ENCODE results near the gene MBNL2. TPM values are rescaled to one million over a fixed set of nuclear protein-coding genes. Genes with fewer than 3 reads are reported as not detected.
A peak's percentile ranks its signal among the peaks of the same experiment; 100 is the strongest.

MBNL2 gene
- total and polyA plus RNA-seq, 2 of the 13 experiments (the other 11 are each of a cell fraction or from before 2014, with no cell fraction given): 30.8 to 59.0 TPM

DNA sequence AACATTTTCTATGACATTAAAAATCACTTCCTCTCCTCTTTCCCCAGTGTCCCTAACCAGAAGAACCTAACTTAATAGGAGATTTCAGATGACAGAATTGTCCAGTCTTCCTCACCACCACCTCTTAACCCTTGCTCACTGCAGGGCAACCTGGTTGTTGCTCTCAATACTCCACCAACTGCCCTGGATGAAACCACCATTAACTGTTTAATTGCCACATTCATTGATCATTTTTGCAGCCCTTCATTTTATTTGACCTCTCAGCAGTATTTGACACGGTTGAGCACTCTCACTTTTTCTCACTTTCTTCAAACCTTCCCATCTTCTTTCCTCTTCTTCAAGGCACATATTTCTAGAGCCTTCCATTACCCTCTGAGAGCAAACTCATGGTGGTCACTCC lies 84.0 kb downstream of the MBNL2 start:
- FAIRE-seq: no peak
- Histone ChIP-seq H3K4me3 (replicated peaks in 1 of 3; ENCODE audit: insufficient read depth in 1 of 3, low read depth in 2 of 3, low read length in 3 of 3) (no peak overlapping the region), H3K27ac (ENCODE audit: extremely low read length, insufficient read depth, low read length) (peak overlapping the region; percentile 78), H3K4me1 (ENCODE audit: insufficient read depth, low read length) (peaks cover 90% of the 10 kb centered on the region), H3K27me3 (ENCODE audit: control insufficient read depth in 1 of 2, insufficient read depth in 2 of 2, low read length in 2 of 2) (no peaks in the 10 kb centered on the region), H3K79me2 (ENCODE audit: insufficient read depth, low read length) (peaks cover 93% of the 10 kb centered on the region), H3K9me3 (ENCODE audit: low read length) (no peaks in the 10 kb centered on the region), H2AFZ (ENCODE audit: low read length) (no peak overlapping the region), H3K36me3 (replicated peaks in 1 of 2; ENCODE audit: control insufficient read depth in 1 of 2, insufficient read depth in 2 of 2, low read length in 2 of 2) (peaks cover 5 to 17% of the 10 kb centered on the region in 2 experiments), H4K20me1 (ENCODE audit: insufficient read depth, low read length) (peaks cover 69% of the 10 kb centered on the region), H3K9ac (ENCODE audit: insufficient read depth, low read depth, low read length) (no peak overlapping the region), H3K4me2 (ENCODE audit: low read depth, low read length) (peak overlapping the region; percentile 46; the same call in 1 of the 2 replicates)
- TF ChIP-seq FOXA3 (CRISPR knock-in tag; IDR thresholded peaks at IDR 0.05) (no peak), ZNF143 (CRISPR knock-in tag; IDR thresholded peaks at IDR 0.05) (no peak), RFX1 (IDR thresholded peaks at IDR 0.05) (no peak), ZBTB1 (CRISPR knock-in tag; IDR thresholded peaks at IDR 0.05; ENCODE audit: borderline replicate concordance) (no peak), ZNF652 (CRISPR knock-in tag; IDR thresholded peaks at IDR 0.05; ENCODE audit: borderline replicate concordance, low read depth) (peak; percentile 91), TBL1XR1 (IDR thresholded peaks at IDR 0.05; ENCODE audit: borderline replicate concordance, low read length, partially characterized antibody) (no peak), ZSCAN20 (CRISPR knock-in tag; IDR thresholded peaks at IDR 0.05; ENCODE audit: borderline replicate concordance) (no peak), CHD2 (IDR thresholded peaks at IDR 0.05; ENCODE audit: low read depth, low read length) (no peak), MAFK (conservative IDR thresholded peaks at IDR 0.05 in 1 of 2, IDR thresholded peaks at IDR 0.05 in 1 of 2; ENCODE audit: low read length in 2 of 2) (0 out of 4 replicates have a peak, but pooled peaks of 1 of the 2 experiments have one; percentile 9)
- TF ChIP-seq, protein P1, sequence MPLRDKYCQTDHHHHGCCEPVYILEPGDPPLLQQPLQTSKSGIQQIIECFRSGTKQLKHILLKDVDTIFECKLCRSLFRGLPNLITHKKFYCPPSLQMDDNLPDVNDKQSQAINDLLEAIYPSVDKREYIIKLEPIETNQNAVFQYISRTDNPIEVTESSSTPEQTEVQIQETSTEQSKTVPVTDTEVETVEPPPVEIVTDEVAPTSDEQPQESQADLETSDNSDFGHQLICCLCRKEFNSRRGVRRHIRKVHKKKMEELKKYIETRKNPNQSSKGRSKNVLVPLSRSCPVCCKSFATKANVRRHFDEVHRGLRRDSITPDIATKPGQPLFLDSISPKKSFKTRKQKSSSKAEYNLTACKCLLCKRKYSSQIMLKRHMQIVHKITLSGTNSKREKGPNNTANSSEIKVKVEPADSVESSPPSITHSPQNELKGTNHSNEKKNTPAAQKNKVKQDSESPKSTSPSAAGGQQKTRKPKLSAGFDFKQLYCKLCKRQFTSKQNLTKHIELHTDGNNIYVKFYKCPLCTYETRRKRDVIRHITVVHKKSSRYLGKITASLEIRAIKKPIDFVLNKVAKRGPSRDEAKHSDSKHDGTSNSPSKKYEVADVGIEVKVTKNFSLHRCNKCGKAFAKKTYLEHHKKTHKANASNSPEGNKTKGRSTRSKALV (CRISPR knock-in tag; IDR thresholded peaks at IDR 0.05): no peak
- TF ChIP-seq, protein P2, sequence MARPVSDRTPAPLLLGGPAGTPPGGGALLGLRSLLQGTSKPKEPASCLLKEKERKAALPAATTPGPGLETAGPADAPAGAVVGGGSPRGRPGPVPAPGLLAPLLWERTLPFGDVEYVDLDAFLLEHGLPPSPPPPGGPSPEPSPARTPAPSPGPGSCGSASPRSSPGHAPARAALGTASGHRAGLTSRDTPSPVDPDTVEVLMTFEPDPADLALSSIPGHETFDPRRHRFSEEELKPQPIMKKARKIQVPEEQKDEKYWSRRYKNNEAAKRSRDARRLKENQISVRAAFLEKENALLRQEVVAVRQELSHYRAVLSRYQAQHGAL (CRISPR knock-in tag; IDR thresholded peaks at IDR 0.05; ENCODE audit: not compliant biosample characterization): no peak
- TF ChIP-seq, protein P3, sequence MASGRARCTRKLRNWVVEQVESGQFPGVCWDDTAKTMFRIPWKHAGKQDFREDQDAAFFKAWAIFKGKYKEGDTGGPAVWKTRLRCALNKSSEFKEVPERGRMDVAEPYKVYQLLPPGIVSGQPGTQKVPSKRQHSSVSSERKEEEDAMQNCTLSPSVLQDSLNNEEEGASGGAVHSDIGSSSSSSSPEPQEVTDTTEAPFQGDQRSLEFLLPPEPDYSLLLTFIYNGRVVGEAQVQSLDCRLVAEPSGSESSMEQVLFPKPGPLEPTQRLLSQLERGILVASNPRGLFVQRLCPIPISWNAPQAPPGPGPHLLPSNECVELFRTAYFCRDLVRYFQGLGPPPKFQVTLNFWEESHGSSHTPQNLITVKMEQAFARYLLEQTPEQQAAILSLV (CRISPR knock-in tag; IDR thresholded peaks at IDR 0.05; ENCODE audit: borderline replicate concordance): no peak
- CTCF ChIA-PET (ENCODE audit: low intra/inter-chr PET ratio, low total read pairs): no interaction called here
- in situ Hi-C loops (cut with HindIII; ENCODE audit: extremely low pct_ligation_motif_present, low pct_unique_long_range_greater_than_20kb) (no loop called here), intact Hi-C loops (cut with micrococcal nuclease; ENCODE audit: unreplicated experiment) (no loop called here)
- POLR2A ChIA-PET: interaction anchor here (1.1 kb wide), 1 partner anchor 84 kb away, joined by 3 read pairs; the partner anchor contains the start of gene MBNL2
- DNase-seq (ENCODE audit: low spot score): no peak
- 76% methylated on average over 1 of the region's 1 CpG for WGBS (ENCODE audit: low lambda C conversion rate)
- no TSS peak for BruUV-seq (replicated peaks)
- no peak for ATAC-seq
